ENCODE results near the gene CYP3A7. TPM values are rescaled to one million over a fixed set of nuclear protein-coding genes. Genes with fewer than 3 reads are reported as not detected.
"Not testable (repeated sequence)": the region's sequence is repeated elsewhere in the genome, so short reads cannot be mapped to it uniquely, and the experiment has no call there.

CYP3A7 gene
- total RNA-seq, 1 experiment from 2014 or later: not detected

- no TSS peak for BruUV-seq (replicated peaks)
Observed at GRCh38 chr7:99707096-99707495, 27.9 kb downstream of the CYP3A7 start.

GRCh38 chr7:99699946-99700345, 35.0 kb downstream of the CYP3A7 start:
- intact Hi-C loops (cut with micrococcal nuclease; ENCODE audit: unreplicated experiment): no loop called here
- ChIA-PET CTCF (no interaction called here), POLR2A (interaction anchor here (0.6 kb wide), 1 partner anchor 409 kb away, joined by 8 read pairs; no protein-coding TSS in a partner anchor)
- H3K4me3 ChIP-seq (ENCODE audit: low read depth in 2 of 2, low read length in 2 of 2): no peak overlapping the region
- no peaks in the 10 kb centered on the region for H3K4me1 ChIP-seq (ENCODE audit: control insufficient read depth, insufficient read depth, low read length)
- no peak for ATAC-seq
- H3K27me3 ChIP-seq (ENCODE audit: control insufficient read depth, insufficient read depth, low read length): peaks cover 5% of the 10 kb centered on the region
- in situ Hi-C loops (cut with HindIII; ENCODE audit: low pct_unique_long_range_greater_than_20kb, low sequenced_read_pairs): no loop called here
- BruUV-seq (replicated peaks): no TSS peak
- no peak overlapping the region for H3K27ac ChIP-seq (ENCODE audit: low read length)
- no peaks in the 10 kb centered on the region for H3K36me3 ChIP-seq (ENCODE audit: control insufficient read depth, insufficient read depth, low read length)
- no peak for DNase-seq (ENCODE audit: low read depth, low spot score)
- H3K9me3 ChIP-seq (ENCODE audit: control insufficient read depth, insufficient read depth, low read depth, low read length): no peaks in the 10 kb centered on the region
- TF ChIP-seq REST (IDR thresholded peaks at IDR 0.05; ENCODE audit: insufficient read depth in 1 of 2, low read depth in 2 of 2, low read length in 1 of 2): no peak
- no peak for TF ChIP-seq POLR2AphosphoS5 (IDR thresholded peaks at IDR 0.05; ENCODE audit: low read depth, low read length)
- no peak for TF ChIP-seq SIN3A (IDR thresholded peaks at IDR 0.05; ENCODE audit: borderline replicate concordance, insufficient read depth, low read depth, low read length)
- TF ChIP-seq TCF7L2 (IDR thresholded peaks at IDR 0.05; ENCODE audit: low read depth, low read length): no peak
- TF ChIP-seq CTCF (IDR thresholded peaks at IDR 0.05): no peak

More at GRCh38 chr7:99707096-99707495, 27.9 kb downstream of the CYP3A7 start:
- Histone ChIP-seq H3K4me3 (ENCODE audit: low read depth in 2 of 2, low read length in 2 of 2) (no peak overlapping the region), H3K4me1 (ENCODE audit: control insufficient read depth, insufficient read depth, low read length) (no peaks in the 10 kb centered on the region), H3K27ac (ENCODE audit: low read length) (no peak overlapping the region), H3K9me3 (ENCODE audit: control insufficient read depth, insufficient read depth, low read depth, low read length) (no peaks in the 10 kb centered on the region), H3K27me3 (ENCODE audit: control insufficient read depth, insufficient read depth, low read length) (peaks cover 9% of the 10 kb centered on the region), H3K36me3 (ENCODE audit: control insufficient read depth, insufficient read depth, low read length) (no peaks in the 10 kb centered on the region)
- POLR2A ChIA-PET: no interaction called here
- DNase-seq (ENCODE audit: low read depth, low spot score) (no peak), ATAC-seq (no peak)
- CTCF ChIA-PET: no interaction called here
- no peak for TF ChIP-seq CTCF (IDR thresholded peaks at IDR 0.05)
- TF ChIP-seq SIN3A (IDR thresholded peaks at IDR 0.05; ENCODE audit: borderline replicate concordance, insufficient read depth, low read depth, low read length): no peak
- TF ChIP-seq POLR2AphosphoS5 (IDR thresholded peaks at IDR 0.05; ENCODE audit: low read depth, low read length): no peak
- TF ChIP-seq TCF7L2 (IDR thresholded peaks at IDR 0.05; ENCODE audit: low read depth, low read length): no peak
- no peak for TF ChIP-seq REST (IDR thresholded peaks at IDR 0.05; ENCODE audit: insufficient read depth in 1 of 2, low read depth in 2 of 2, low read length in 1 of 2)
- in situ Hi-C loops (cut with HindIII; ENCODE audit: low pct_unique_long_range_greater_than_20kb, low sequenced_read_pairs): no loop called here
- intact Hi-C loops (cut with micrococcal nuclease; ENCODE audit: unreplicated experiment): no loop called here

GRCh38 chr7:99698867-99699730, 35.9 kb downstream of the CYP3A7 start:
- H3K27ac ChIP-seq (ENCODE audit: low read length); in situ Hi-C loops (cut with HindIII; ENCODE audit: low pct_unique_long_range_greater_than_20kb, low sequenced_read_pairs); intact Hi-C loops (cut with micrococcal nuclease; ENCODE audit: unreplicated experiment); H3K9me3 ChIP-seq (ENCODE audit: control insufficient read depth, insufficient read depth, low read depth, low read length); BruUV-seq (replicated peaks); H3K4me1 ChIP-seq (ENCODE audit: control insufficient read depth, insufficient read depth, low read length); H3K27me3 ChIP-seq (ENCODE audit: control insufficient read depth, insufficient read depth, low read length); POLR2A ChIA-PET; H3K4me3 ChIP-seq (ENCODE audit: low read depth in 2 of 2, low read length in 2 of 2); H3K36me3 ChIP-seq (ENCODE audit: control insufficient read depth, insufficient read depth, low read length); CTCF ChIA-PET: not testable (repeated sequence)
- DNase-seq (ENCODE audit: low read depth, low spot score) (peak; percentile 42), ATAC-seq (peak; percentile 86)

Measured in Panc1 (cell line).